NAMALWA (cell line): ENCODE measurements around the gene PARD3.
"Not testable (repeated sequence)": the region's sequence is repeated elsewhere in the genome, so short reads cannot be mapped to it uniquely, and the experiment has no call there.

Experiments
- DNase-seq: peaks from one replicate; pipeline ENCODE4 v3.0.0-alpha.2; 2015; ENCODE audit warnings: low spot score

The PARD3 gene

GRCh38 chr10:34378297-34378696 lies 436.8 kb downstream of the PARD3 start:
- DNase-seq: no peak

GRCh38 chr10:34377833-34378232 lies 437.3 kb downstream of the PARD3 start:
- no peak for DNase-seq

- no peak for DNase-seq
Measured at GRCh38 chr10:34374356-34375045, 440.6 kb downstream of the PARD3 start.

- no peak for DNase-seq
Measured at GRCh38 chr10:34373211-34373610, 441.9 kb downstream of the PARD3 start.

GRCh38 chr10:34372509-34372908 lies 442.6 kb downstream of the PARD3 start:
- DNase-seq: no peak

GRCh38 chr10:34370126-34370525 lies 445.0 kb downstream of the PARD3 start:
- DNase-seq: peak; percentile 3

- DNase-seq: no peak
Measured at GRCh38 chr10:34369120-34369519, 446.0 kb downstream of the PARD3 start.

GRCh38 chr10:34364253-34365037 lies 450.7 kb downstream of the PARD3 start:
- no peak for DNase-seq

GRCh38 chr10:34360984-34361383 lies 454.1 kb downstream of the PARD3 start:
- no peak for DNase-seq

- no peak for DNase-seq
Measured at GRCh38 chr10:34359435-34359813, 455.7 kb downstream of the PARD3 start.

- no peak for DNase-seq
Measured at GRCh38 chr10:34358729-34359434, 456.2 kb downstream of the PARD3 start.

GRCh38 chr10:34356463-34356862 lies 458.6 kb downstream of the PARD3 start:
- no peak for DNase-seq

GRCh38 chr10:34353530-34353929 lies 461.6 kb downstream of the PARD3 start:
- not testable (repeated sequence) for DNase-seq

GRCh38 chr10:34352599-34353204 lies 462.4 kb downstream of the PARD3 start:
- DNase-seq: not testable (repeated sequence)

GRCh38 chr10:34351161-34351560 lies 463.9 kb downstream of the PARD3 start:
- no peak for DNase-seq

- DNase-seq: no peak
Measured at GRCh38 chr10:34348917-34349485, 466.1 kb downstream of the PARD3 start.

GRCh38 chr10:34348021-34348420 lies 467.1 kb downstream of the PARD3 start:
- DNase-seq: no peak

- no peak for DNase-seq
Measured at GRCh38 chr10:34347131-34347530, 468.0 kb downstream of the PARD3 start.

GRCh38 chr10:34346516-34347100 lies 468.5 kb downstream of the PARD3 start:
- no peak for DNase-seq

- no peak for DNase-seq
Measured at GRCh38 chr10:34345383-34345782, 469.7 kb downstream of the PARD3 start.

GRCh38 chr10:34343764-34344163 lies 471.3 kb downstream of the PARD3 start:
- DNase-seq: no peak

GRCh38 chr10:34341473-34341872 lies 473.6 kb downstream of the PARD3 start:
- no peak for DNase-seq
